DOHH2 (cell line): ENCODE data around the gene FBLN1.
A peak's percentile ranks its signal among the peaks of the same experiment; 100 is the strongest.

Experiments used
- H3F3A ChIP-seq: fragments of 200-600 bp; sonication (generic), shearing (Covaris generic); 2 replicates; pipeline ENCODE4 v1.6.0; 2016; ENCODE audit warnings: antibody characterized with exemption, mild to moderate bottlenecking; ENCODE audit not compliant: control insufficient read depth, insufficient read depth
- H3K27ac ChIP-seq: fragments of 200-600 bp; sonication (generic); 2 replicates; pipeline ENCODE4 v1.5.1; 2014; ENCODE audit warnings: low read depth, mild to moderate bottlenecking, low read length, moderate library complexity
- H3K27me3 ChIP-seq: fragments of 200-600 bp; sonication (generic); 2 replicates; pipeline ENCODE4 v1.6.1; 2014; ENCODE audit warnings: mild to moderate bottlenecking, low read length, mixed read lengths; ENCODE audit not compliant: control insufficient read depth
- H3K36me3 ChIP-seq: fragments of 200-600 bp; sonication (generic); 2 replicates; pipeline ENCODE4 v1.6.1; 2014; ENCODE audit warnings: mild to moderate bottlenecking, low read length, moderate library complexity, mixed read lengths; ENCODE audit not compliant: control insufficient read depth
- H3K4me1 ChIP-seq: fragments of 200-600 bp; sonication (generic); 2 replicates; pipeline ENCODE4 v1.6.1; 2014; ENCODE audit warnings: mild to moderate bottlenecking, low read length, mixed read lengths; ENCODE audit not compliant: control insufficient read depth
- H3K4me2 ChIP-seq: fragments of 200-600 bp; sonication (generic); 2 replicates; pipeline ENCODE4 v1.6.0; 2014; ENCODE audit warnings: mild to moderate bottlenecking, low read length, moderate library complexity
- H3K4me3 ChIP-seq: fragments of 200-600 bp; sonication (generic); 2 replicates; pipeline ENCODE4 v1.5.1; 2014; ENCODE audit warnings: mild to moderate bottlenecking, low read length, mixed read lengths
- H3K79me2 ChIP-seq: fragments of 200-600 bp; sonication (generic); 2 replicates; pipeline ENCODE4 v1.6.1; 2014; ENCODE audit warnings: mild to moderate bottlenecking, low read length, mixed read lengths; ENCODE audit not compliant: control insufficient read depth
- H3K9me2 ChIP-seq: fragments of 200-600 bp; sonication (generic); replicated peaks from 2 replicates; pipeline ENCODE4 v1.6.1; 2014; ENCODE audit warnings: mild to moderate bottlenecking, low read length, mixed read lengths; ENCODE audit not compliant: control insufficient read depth
- H3K9me3 ChIP-seq: fragments of 200-600 bp; sonication (generic); 2 replicates; pipeline ENCODE4 v1.6.1; 2014; ENCODE audit warnings: antibody characterized with exemption, low read length, mixed read lengths; ENCODE audit not compliant: control insufficient read depth, insufficient read depth
- H4K20me1 ChIP-seq: fragments of 200-600 bp; sonication (generic); 2 replicates; pipeline ENCODE4 v1.6.0; 2014; ENCODE audit warnings: low read depth, mild to moderate bottlenecking, antibody characterized with exemption, low read length, moderate library complexity; ENCODE audit not compliant: control insufficient read depth, insufficient read depth
- EZH2phosphoT487 ChIP-seq: fragments of 200-600 bp; sonication (generic); IDR thresholded peaks from 2 replicates; pipeline ENCODE4 v1.6.1; 2017; ENCODE audit warnings: borderline replicate concordance, mild to moderate bottlenecking, antibody characterized with exemption, low read length, moderate library complexity, mixed read lengths
- TF ChIP-seq, protein P1 (sequence below): fragments of 200-600 bp; sonication (generic); IDR thresholded peaks from one replicate; pipeline ENCODE4 v1.5.1; 2014; ENCODE audit warnings: antibody characterized with exemption, mild to moderate bottlenecking, low read depth, low read length; ENCODE audit not compliant: poor library complexity, severe bottlenecking

Gene FBLN1

DNA sequence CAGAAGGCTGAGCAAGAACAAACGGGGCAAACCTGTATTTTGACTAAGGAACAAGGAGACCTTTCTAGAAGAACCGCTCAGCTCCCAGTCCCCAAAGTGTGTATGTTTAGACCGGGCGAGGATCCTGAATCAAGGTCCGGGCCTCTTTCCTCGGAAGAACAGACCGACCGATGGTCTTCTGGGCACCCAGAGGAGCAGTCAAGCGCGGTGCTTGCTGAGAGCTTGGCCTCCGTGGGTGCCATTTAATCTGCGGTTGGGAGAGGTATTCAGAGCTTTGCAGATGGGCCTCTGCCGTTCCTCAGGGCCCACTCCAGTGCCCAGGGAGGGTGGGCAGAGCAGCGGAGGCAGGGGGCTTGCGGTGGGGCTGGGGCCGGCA is 142.5 kb downstream of the FBLN1 start:
- Histone ChIP-seq H3K4me1 (peaks cover 26% of the 10 kb centered on the region), H3F3A (no peaks in the 10 kb centered on the region), H4K20me1 (no peaks in the 10 kb centered on the region), H3K9me3 (no peaks in the 10 kb centered on the region), H3K36me3 (no peaks in the 10 kb centered on the region), H3K79me2 (no peaks in the 10 kb centered on the region), H3K4me3 (no peak overlapping the region), H3K27ac (no peak overlapping the region), H3K27me3 (peaks cover 15% of the 10 kb centered on the region), H3K4me2 (peak overlapping the region; percentile 62), H3K9me2 (no peaks in the 10 kb centered on the region)
- TF ChIP-seq EZH2phosphoT487: no peak
- TF ChIP-seq, protein P1, sequence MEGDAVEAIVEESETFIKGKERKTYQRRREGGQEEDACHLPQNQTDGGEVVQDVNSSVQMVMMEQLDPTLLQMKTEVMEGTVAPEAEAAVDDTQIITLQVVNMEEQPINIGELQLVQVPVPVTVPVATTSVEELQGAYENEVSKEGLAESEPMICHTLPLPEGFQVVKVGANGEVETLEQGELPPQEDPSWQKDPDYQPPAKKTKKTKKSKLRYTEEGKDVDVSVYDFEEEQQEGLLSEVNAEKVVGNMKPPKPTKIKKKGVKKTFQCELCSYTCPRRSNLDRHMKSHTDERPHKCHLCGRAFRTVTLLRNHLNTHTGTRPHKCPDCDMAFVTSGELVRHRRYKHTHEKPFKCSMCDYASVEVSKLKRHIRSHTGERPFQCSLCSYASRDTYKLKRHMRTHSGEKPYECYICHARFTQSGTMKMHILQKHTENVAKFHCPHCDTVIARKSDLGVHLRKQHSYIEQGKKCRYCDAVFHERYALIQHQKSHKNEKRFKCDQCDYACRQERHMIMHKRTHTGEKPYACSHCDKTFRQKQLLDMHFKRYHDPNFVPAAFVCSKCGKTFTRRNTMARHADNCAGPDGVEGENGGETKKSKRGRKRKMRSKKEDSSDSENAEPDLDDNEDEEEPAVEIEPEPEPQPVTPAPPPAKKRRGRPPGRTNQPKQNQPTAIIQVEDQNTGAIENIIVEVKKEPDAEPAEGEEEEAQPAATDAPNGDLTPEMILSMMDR: no peak

DNA sequence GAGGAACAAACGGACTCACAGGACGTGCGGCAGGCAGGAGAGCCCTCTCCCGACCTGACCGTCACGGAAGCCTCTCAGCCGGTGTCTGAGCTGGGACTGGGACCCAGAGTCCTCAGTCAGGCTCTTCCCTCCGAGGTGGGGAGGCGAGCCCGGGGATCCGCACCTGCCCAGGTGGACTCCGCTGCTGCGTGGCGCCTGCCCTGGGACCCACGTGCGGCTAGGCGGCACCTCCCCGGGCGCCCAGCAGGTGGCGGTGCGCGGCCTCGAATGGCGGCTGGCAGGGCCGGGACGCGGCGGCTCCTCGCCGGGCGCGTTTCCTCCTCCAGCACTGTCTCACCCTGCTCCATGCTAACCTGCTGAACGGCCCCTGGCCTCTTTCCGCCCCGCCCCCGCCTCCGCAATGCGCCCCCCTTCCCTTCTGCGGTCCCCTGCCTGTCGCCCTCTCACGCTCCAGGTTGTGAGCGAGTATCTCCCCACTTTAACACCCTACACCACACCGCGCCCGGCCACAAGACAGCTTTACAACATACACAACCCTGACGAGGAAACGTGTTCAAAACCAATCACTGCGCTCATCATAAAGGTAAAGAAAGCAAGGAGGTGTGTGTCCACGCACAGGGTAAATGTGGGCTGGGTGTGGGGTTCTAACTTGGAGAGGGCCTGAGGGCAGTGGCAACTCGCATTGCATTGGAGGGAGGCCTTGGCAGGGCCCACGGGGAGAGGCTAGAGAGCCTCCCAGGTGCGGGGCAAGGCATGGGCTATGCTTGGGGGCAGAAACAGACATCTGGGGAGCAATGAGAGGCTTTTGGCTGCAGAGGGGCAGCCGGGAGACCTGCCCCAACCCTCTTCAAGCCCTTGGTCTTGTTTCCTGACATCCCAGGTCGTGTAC is 143.1 kb downstream of the FBLN1 start:
- Histone ChIP-seq H3F3A (no peaks in the 10 kb centered on the region), H3K27ac (no peak overlapping the region), H3K4me2 (peak overlapping the region; percentile 62), H3K4me3 (peak overlapping the region; percentile 19), H3K9me2 (no peaks in the 10 kb centered on the region), H4K20me1 (no peaks in the 10 kb centered on the region), H3K27me3 (peaks cover 11% of the 10 kb centered on the region; the same call in 1 of the 2 replicates), H3K9me3 (no peaks in the 10 kb centered on the region), H3K36me3 (no peaks in the 10 kb centered on the region), H3K4me1 (peaks cover 22% of the 10 kb centered on the region), H3K79me2 (no peaks in the 10 kb centered on the region)
- no peak for TF ChIP-seq EZH2phosphoT487
- TF ChIP-seq, protein P1: peak; percentile 88

DNA sequence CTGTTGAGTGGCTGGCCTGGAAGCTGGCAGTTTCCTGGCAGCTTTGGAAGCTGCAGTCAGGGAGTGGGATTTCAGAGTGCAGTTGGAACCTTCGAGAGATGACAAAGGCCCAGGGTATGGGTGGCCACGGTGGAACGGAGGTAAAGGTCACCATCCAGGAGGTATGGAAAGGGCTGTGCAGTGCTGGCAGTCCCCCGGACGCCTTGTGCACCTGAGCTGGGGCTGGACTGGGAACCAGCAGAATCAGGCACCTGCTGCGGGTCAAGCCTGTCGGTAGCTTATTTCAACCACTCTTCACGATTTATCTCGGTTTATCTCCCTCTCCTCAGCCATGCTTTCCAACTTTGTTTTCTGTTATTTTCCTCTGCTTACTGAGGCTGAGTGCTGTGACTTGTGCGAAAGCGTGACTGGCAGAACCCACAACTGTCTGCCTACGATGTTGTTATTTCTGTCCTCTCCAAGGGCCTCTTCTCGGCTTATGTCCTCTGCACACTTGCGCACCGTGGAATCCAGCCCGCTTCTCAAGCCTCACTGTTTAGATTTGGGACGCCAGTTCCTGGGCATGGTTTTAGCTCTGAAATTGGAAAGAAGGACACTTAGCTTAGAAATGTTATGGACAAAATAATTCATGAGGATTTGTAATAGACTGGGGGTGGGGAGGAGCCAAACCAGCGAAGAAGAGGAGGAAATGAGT is 145.0 kb downstream of the FBLN1 start:
- no peak overlapping the region for H3K27ac ChIP-seq
- H3K36me3 ChIP-seq: no peaks in the 10 kb centered on the region
- H3K4me3 ChIP-seq: no peak overlapping the region
- H4K20me1 ChIP-seq: no peaks in the 10 kb centered on the region
- H3K9me2 ChIP-seq: no peaks in the 10 kb centered on the region
- H3K9me3 ChIP-seq: no peaks in the 10 kb centered on the region
- peaks cover 26% of the 10 kb centered on the region for H3K4me1 ChIP-seq
- no peak for TF ChIP-seq EZH2phosphoT487
- TF ChIP-seq, protein P1: no peak
- H3K4me2 ChIP-seq: no peak overlapping the region; the same call in 1 of the 2 replicates
- H3F3A ChIP-seq: no peaks in the 10 kb centered on the region
- H3K79me2 ChIP-seq: no peaks in the 10 kb centered on the region
- peaks cover 2% of the 10 kb centered on the region; the same call in 1 of the 2 replicates for H3K27me3 ChIP-seq
